GM19455 (cell line): ENCODE data around the gene TMEM248.
"Not testable (repeated sequence)": the region's sequence is repeated elsewhere in the genome, so short reads cannot be mapped to it uniquely, and the experiment has no call there.

ENCODE experiments used
- ATAC-seq: cut with Tn5 transposase; IDR thresholded peaks from one replicate; pipeline ENCODE4 v1.9.1; 2021; ENCODE audit not compliant: unreplicated experiment

TMEM248 gene

GRCh38 chr7:66948480-66949109, 27.6 kb downstream of the TMEM248 start:
- ATAC-seq = no peak

GRCh38 chr7:66950311-66950710, 29.3 kb downstream of the TMEM248 start:
- ATAC-seq = no peak

- no peak for ATAC-seq
These were observed 29.7 kb downstream of the TMEM248 start for GRCh38 chr7:66950763-66951162.

GRCh38 chr7:66952343-66953043, 31.5 kb downstream of the TMEM248 start:
- no peak for ATAC-seq

- ATAC-seq = no peak
These were observed 32.0 kb downstream of the TMEM248 start for GRCh38 chr7:66953044-66953427.

- no peak for ATAC-seq
These were observed 36.7 kb downstream of the TMEM248 start for GRCh38 chr7:66957595-66958290.

- ATAC-seq = no peak
These were observed 37.7 kb downstream of the TMEM248 start for GRCh38 chr7:66958538-66959350.

- ATAC-seq = no peak
These were observed 39.2 kb downstream of the TMEM248 start for GRCh38 chr7:66960192-66960591.

GRCh38 chr7:66961096-66961495, 40.1 kb downstream of the TMEM248 start:
- no peak for ATAC-seq

- ATAC-seq = no peak
These were observed 43.4 kb downstream of the TMEM248 start for GRCh38 chr7:66964411-66964810.

GRCh38 chr7:66967029-66967428, 46.0 kb downstream of the TMEM248 start:
- ATAC-seq = no peak

- ATAC-seq = not testable (repeated sequence)
These were observed 48.0 kb downstream of the TMEM248 start for GRCh38 chr7:66969001-66969400.

- no peak for ATAC-seq
These were observed 49.3 kb downstream of the TMEM248 start for GRCh38 chr7:66970310-66970709.

GRCh38 chr7:66974986-66975590, 54.1 kb downstream of the TMEM248 start:
- ATAC-seq = no peak

GRCh38 chr7:66978312-66978711, 57.3 kb downstream of the TMEM248 start:
- not testable (repeated sequence) for ATAC-seq

- ATAC-seq = not testable (repeated sequence)
These were observed 58.0 kb downstream of the TMEM248 start for GRCh38 chr7:66979013-66979412.

- not testable (repeated sequence) for ATAC-seq
These were observed 59.3 kb downstream of the TMEM248 start for GRCh38 chr7:66980336-66980735.

GRCh38 chr7:66989552-66989951, 68.5 kb downstream of the TMEM248 start:
- ATAC-seq = not testable (repeated sequence)

GRCh38 chr7:66994051-66994450, 73.0 kb downstream of the TMEM248 start:
- not testable (repeated sequence) for ATAC-seq

GRCh38 chr7:66994691-66995049, 73.6 kb downstream of the TMEM248 start:
- ATAC-seq = peak; percentile 21
